ENCODE measurements around the gene COL21A1.

DNA sequence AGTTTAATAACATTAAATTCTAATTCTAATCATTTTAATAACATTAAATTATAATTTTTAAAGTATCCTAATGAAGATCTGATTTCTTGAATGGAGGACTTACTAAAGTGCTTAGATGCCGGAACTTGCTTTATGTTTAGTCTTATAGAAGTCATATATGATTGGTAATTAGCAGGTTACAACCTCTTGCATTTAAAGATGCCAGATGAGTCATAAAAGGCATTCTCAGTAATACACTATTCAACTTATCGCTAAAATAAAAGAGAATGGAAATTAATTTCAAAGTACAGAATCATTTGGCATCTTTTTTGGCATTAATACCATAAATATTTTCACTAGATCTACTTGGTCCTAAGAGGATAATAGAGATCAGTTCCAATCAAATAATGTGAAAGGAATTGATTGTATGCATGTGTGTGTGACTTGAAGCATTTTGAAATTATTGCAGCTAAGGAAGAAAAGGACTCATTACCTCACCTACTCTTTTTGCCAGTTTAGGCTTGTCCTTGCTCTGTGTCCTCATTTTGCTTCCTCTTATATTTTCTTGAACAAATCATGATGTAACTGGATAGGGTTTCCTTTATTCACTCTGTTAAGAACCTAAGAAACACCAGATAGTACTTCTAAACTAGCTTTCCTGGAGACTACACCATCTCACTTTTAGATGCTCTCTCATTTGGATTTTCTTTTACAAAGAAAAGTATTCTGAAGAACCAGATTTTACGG is 2.7 kb downstream of the COL21A1 start:
- TF ChIP-seq ZNF830 (tag by site-specific recombination; IDR thresholded peaks at IDR 0.05; ENCODE audit: low read depth), result no peak
- TF ChIP-seq ZNF530 (tag by site-specific recombination; IDR thresholded peaks at IDR 0.05; ENCODE audit: low read depth), result no peak
- TF ChIP-seq, protein P1, sequence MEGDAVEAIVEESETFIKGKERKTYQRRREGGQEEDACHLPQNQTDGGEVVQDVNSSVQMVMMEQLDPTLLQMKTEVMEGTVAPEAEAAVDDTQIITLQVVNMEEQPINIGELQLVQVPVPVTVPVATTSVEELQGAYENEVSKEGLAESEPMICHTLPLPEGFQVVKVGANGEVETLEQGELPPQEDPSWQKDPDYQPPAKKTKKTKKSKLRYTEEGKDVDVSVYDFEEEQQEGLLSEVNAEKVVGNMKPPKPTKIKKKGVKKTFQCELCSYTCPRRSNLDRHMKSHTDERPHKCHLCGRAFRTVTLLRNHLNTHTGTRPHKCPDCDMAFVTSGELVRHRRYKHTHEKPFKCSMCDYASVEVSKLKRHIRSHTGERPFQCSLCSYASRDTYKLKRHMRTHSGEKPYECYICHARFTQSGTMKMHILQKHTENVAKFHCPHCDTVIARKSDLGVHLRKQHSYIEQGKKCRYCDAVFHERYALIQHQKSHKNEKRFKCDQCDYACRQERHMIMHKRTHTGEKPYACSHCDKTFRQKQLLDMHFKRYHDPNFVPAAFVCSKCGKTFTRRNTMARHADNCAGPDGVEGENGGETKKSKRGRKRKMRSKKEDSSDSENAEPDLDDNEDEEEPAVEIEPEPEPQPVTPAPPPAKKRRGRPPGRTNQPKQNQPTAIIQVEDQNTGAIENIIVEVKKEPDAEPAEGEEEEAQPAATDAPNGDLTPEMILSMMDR (tag by site-specific recombination; IDR thresholded peaks at IDR 0.05), result no peak
- TF ChIP-seq ZNF394 (tag by site-specific recombination; IDR thresholded peaks at IDR 0.05; ENCODE audit: borderline replicate concordance), result no peak
- no peak for TF ChIP-seq ZBTB1 (tag by site-specific recombination; IDR thresholded peaks at IDR 0.05)
- TF ChIP-seq, protein P2, sequence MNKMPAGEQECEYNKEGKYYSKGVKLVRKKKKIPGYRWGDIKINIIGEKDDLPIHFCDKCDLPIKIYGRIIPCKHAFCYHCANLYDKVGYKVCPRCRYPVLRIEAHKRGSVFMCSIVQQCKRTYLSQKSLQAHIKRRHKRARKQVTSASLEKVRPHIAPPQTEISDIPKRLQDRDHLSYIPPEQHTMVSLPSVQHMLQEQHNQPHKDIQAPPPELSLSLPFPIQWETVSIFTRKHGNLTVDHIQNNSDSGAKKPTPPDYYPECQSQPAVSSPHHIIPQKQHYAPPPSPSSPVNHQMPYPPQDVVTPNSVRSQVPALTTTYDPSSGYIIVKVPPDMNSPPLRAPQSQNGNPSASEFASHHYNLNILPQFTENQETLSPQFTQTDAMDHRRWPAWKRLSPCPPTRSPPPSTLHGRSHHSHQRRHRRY (tag by site-specific recombination; IDR thresholded peaks at IDR 0.05), result no peak
- TF ChIP-seq, protein P3, sequence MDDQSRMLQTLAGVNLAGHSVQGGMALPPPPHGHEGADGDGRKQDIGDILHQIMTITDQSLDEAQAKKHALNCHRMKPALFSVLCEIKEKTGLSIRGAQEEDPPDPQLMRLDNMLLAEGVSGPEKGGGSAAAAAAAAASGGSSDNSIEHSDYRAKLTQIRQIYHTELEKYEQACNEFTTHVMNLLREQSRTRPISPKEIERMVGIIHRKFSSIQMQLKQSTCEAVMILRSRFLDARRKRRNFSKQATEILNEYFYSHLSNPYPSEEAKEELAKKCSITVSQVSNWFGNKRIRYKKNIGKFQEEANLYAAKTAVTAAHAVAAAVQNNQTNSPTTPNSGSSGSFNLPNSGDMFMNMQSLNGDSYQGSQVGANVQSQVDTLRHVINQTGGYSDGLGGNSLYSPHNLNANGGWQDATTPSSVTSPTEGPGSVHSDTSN (CRISPR knock-in tag; IDR thresholded peaks at IDR 0.05), result no peak

Data from HEK293 (cell line).